HG03457 (cell line): ENCODE data around the gene MLLT6.

Source experiments
- ATAC-seq: cut with Tn5 transposase; IDR thresholded peaks from one replicate; pipeline ENCODE4 v1.9.1; 2021; ENCODE audit warnings: moderate number of reproducible peaks; ENCODE audit not compliant: unreplicated experiment

MLLT6 gene

GRCh38 chr17:38741461-38741860 is 36.4 kb downstream of the MLLT6 start:
- no peak for ATAC-seq

- ATAC-seq: no peak
These were observed 36.9 kb downstream of the MLLT6 start for GRCh38 chr17:38741921-38742410.

- no peak for ATAC-seq
These were observed 37.6 kb downstream of the MLLT6 start for GRCh38 chr17:38742411-38743308.

- ATAC-seq: no peak
These were observed 38.6 kb downstream of the MLLT6 start for GRCh38 chr17:38743556-38744171.

GRCh38 chr17:38745545-38745944 is 40.5 kb downstream of the MLLT6 start:
- ATAC-seq: no peak

GRCh38 chr17:38746004-38746848 is 41.2 kb downstream of the MLLT6 start:
- ATAC-seq: no peak

- ATAC-seq: no peak
These were observed 41.9 kb downstream of the MLLT6 start for GRCh38 chr17:38746849-38747462.

GRCh38 chr17:38747463-38748148 is 42.5 kb downstream of the MLLT6 start:
- ATAC-seq: no peak

- ATAC-seq: no peak
These were observed 43.2 kb downstream of the MLLT6 start, which contains the start of gene PCGF2 for GRCh38 chr17:38748149-38748891. TSS of gene PCGF2 (minus strand) at chr17:38748336. CDS start at chr17:38740402, 7,934 bp downstream.

GRCh38 chr17:38748892-38749222 is 43.8 kb downstream of the MLLT6 start:
- no peak for ATAC-seq

GRCh38 chr17:38749223-38750043 is 44.4 kb downstream of the MLLT6 start:
- no peak for ATAC-seq

GRCh38 chr17:38750044-38750311 is 44.9 kb downstream of the MLLT6 start:
- no peak for ATAC-seq

GRCh38 chr17:38750312-38751121 is 45.4 kb downstream of the MLLT6 start:
- ATAC-seq: no peak

GRCh38 chr17:38751144-38751807 is 46.2 kb downstream of the MLLT6 start:
- no peak for ATAC-seq

- peak; percentile 26 for ATAC-seq
These were observed 46.8 kb downstream of the MLLT6 start for GRCh38 chr17:38751808-38752307.

GRCh38 chr17:38752308-38753070 is 47.4 kb downstream of the MLLT6 start, which contains the start of gene PSMB3:
TSS of gene PSMB3 (plus strand) at chr17:38752741. CDS start at chr17:38752827, 86 bp downstream.
- ATAC-seq: peak; percentile 54
